Kidney (tissue), 14 donors: ENCODE data around the gene ARHGAP27. TPM values are rescaled to one million over a fixed set of nuclear protein-coding genes. Genes with fewer than 3 reads are reported as not detected.

Experiments used
- DNase-seq, 5 donors: peaks; one replicate each; pipeline ENCODE4 v3.0.0-alpha.2; 2013 to 2020
- FAIRE-seq: peaks from 2 replicates; lab custom pipeline; 2012; peaks lifted over from hg19 to GRCh38; lab: Jason Lieb, UNC
- H3K27ac ChIP-seq, 2 donors: one replicate each; pipeline ENCODE4 v1.7.0; 2013; ENCODE audit warnings: low read depth in 2 of 2, low read length in 2 of 2, inconsistent platforms in 1 of 2
- H3K27me3 ChIP-seq: one replicate; pipeline ENCODE4 v1.7.1; 2013; ENCODE audit warnings: low read length, inconsistent platforms; ENCODE audit not compliant: control insufficient read depth, insufficient read depth
- H3K36me3 ChIP-seq, 3 donors: one replicate each; pipeline versions ENCODE4 v1.7.0 to v1.7.1; 2013; ENCODE audit warnings: low read length in 3 of 3, control low read depth in 1 of 3, inconsistent platforms in 1 of 3; ENCODE audit not compliant: insufficient read depth in 3 of 3, control insufficient read depth in 2 of 3
- H3K4me1 ChIP-seq, 3 donors: one replicate each; pipeline versions ENCODE4 v1.7.0 to v1.7.1; 2013; ENCODE audit warnings: low read length in 3 of 3, inconsistent platforms in 1 of 3, low read depth in 1 of 3; ENCODE audit not compliant: control insufficient read depth in 2 of 3, insufficient read depth in 2 of 3
- H3K4me3 ChIP-seq, 3 donors: one replicate each; pipeline versions ENCODE4 v1.7.0 to v1.8.1; 2013; ENCODE audit warnings: low read length in 3 of 3, control low read depth in 1 of 3, inconsistent platforms in 1 of 3
- H3K9ac ChIP-seq, 3 donors: one replicate each; pipeline versions ENCODE4 v1.7.0 to v1.7.1; 2013; ENCODE audit warnings: low read length in 3 of 3, control low read depth in 1 of 3, inconsistent platforms in 1 of 3
- H3K9me3 ChIP-seq, 3 donors: one replicate each; pipeline versions ENCODE4 v1.7.0 to v1.7.1; 2013; ENCODE audit warnings: low read length in 3 of 3, control low read depth in 1 of 3, inconsistent platforms in 1 of 3; ENCODE audit not compliant: control insufficient read depth in 2 of 3, insufficient read depth in 1 of 3
- intact Hi-C: fragments of 100-400 bp; cut with DNase I; formaldehyde crosslinking; loops from one replicate; pipeline ENCODE4 v1.11.1; 2022
- polyA plus RNA-seq: library from polyadenylated mRNA; stranded (reverse); fragments of 350-450 nt; fragmentation: Illumina TruSeq; extraction: RNeasy Lipid Tissue Mini Kit (QIAGEN cat#74804); gene quantifications from one replicate; pipeline ENCODE4 v1.2.3, GENCODE V29; 2014; ENCODE audit warnings: low read depth, low replicate concordance; ENCODE audit not compliant: insufficient read depth
- total RNA-seq: library from RNA; stranded (reverse); fragmentation: NEBNext Ultra II Directional; extraction: Animal tissue kit (Norgen Biotek cat#: 25700); gene quantifications from one replicate; pipeline ENCODE4 v1.2.1, GENCODE V29; 2021
- TF ChIP-seq, protein P1 (sequence below): IDR thresholded peaks from 3 replicates; pipeline ENCODE4 v1.5.1; 2012; ENCODE audit warnings: mild to moderate bottlenecking, moderate library complexity, borderline replicate concordance; ENCODE audit not compliant: insufficient read depth; ENCODE audit errors: extremely low read depth
- donor health status: control.
- donor health status: control.
- donor health status: control.
- donor health status: control.
- donor health status: control.
- donor health status: DM: yes; HTN: yes; CAD: no.
- donor health status: Normal renal cell carcinoma (clear cell type).

The ARHGAP27 gene
- total and polyA plus RNA-seq, 2 donors from 2014 or later: 13.3 to 57.2 TPM

DNA sequence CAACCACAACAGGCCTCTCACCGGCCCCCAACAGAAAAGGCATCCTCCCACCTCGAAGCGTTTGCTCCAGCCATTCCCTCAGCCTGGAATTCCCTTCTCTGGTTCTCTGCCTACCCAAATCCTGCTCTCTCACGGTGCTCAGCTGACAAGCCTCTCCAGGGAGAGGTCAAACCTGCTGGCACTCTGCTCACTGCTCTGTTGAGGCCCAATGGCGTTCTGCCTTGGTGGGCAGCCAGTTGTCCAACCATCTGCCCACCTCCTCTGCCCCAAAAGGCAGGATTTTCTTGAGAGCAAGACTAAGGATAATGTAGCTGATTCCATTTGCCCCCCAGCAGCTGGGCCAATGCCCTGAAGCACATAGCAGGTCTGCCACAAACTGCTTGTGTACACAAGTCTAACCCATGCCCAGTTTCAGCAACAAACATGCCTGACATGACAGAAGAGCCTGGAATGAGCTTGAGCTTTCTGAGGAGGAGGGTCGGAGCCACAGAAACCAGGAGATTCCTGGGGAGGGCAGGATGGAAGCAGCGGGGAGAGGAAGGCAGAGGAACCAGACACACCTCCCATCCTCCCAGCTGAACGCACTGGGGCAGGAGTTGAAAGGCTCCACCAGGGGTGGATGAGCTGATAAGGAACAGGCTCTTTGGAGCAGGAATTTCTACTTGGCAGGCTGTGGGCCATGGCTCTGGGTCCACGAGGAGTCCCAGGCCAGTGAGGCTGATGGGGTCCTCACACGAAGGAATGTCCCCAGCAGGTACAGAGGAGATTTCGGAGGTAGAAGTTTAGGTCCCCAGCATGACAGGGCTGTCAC is 23.9 kb downstream of the ARHGAP27 start:
- H3K27me3 ChIP-seq: no peaks in the 10 kb centered on the region
- no peak overlapping the region for H3K9ac ChIP-seq
- FAIRE-seq: no peak
- TF ChIP-seq, protein P1, sequence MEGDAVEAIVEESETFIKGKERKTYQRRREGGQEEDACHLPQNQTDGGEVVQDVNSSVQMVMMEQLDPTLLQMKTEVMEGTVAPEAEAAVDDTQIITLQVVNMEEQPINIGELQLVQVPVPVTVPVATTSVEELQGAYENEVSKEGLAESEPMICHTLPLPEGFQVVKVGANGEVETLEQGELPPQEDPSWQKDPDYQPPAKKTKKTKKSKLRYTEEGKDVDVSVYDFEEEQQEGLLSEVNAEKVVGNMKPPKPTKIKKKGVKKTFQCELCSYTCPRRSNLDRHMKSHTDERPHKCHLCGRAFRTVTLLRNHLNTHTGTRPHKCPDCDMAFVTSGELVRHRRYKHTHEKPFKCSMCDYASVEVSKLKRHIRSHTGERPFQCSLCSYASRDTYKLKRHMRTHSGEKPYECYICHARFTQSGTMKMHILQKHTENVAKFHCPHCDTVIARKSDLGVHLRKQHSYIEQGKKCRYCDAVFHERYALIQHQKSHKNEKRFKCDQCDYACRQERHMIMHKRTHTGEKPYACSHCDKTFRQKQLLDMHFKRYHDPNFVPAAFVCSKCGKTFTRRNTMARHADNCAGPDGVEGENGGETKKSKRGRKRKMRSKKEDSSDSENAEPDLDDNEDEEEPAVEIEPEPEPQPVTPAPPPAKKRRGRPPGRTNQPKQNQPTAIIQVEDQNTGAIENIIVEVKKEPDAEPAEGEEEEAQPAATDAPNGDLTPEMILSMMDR: no peak
- no peaks in the 10 kb centered on the region for H3K9me3 ChIP-seq
- peaks cover 0 to 33% (median 22%) of the 10 kb centered on the region in 3 donors for H3K4me1 ChIP-seq
- no peak overlapping the region for H3K4me3 ChIP-seq
- DNase-seq: peak in 1 of 5 donors; percentile 10
- H3K36me3 ChIP-seq: peaks cover 0 to 10% (median 2%) of the 10 kb centered on the region in 3 donors
- H3K27ac ChIP-seq: peak overlapping the region in 1 of 2 donors; percentile 20
- intact Hi-C loops: no loop called here

- H3K9ac ChIP-seq: peak overlapping the region in 1 of 3 donors; percentile 55
- no peaks in the 10 kb centered on the region for H3K9me3 ChIP-seq
- H3K4me1 ChIP-seq: peaks cover 0 to 21% (median 9%) of the 10 kb centered on the region in 3 donors
- peak overlapping the region in 2 of 3 donors; percentile 48 to 54 for H3K4me3 ChIP-seq
- no peak for FAIRE-seq
- no peaks in the 10 kb centered on the region for H3K27me3 ChIP-seq
- DNase-seq: no peak
- H3K27ac ChIP-seq: peak overlapping the region in 1 of 2 donors; percentile 32
- intact Hi-C loops: no loop called here
- TF ChIP-seq, protein P1: no peak
- peaks cover 0 to 15% (median 5%) of the 10 kb centered on the region in 3 donors for H3K36me3 ChIP-seq
Observed at GRCh38 chr17:45406107-45406506, 26.6 kb downstream of the ARHGAP27 start.

DNA sequence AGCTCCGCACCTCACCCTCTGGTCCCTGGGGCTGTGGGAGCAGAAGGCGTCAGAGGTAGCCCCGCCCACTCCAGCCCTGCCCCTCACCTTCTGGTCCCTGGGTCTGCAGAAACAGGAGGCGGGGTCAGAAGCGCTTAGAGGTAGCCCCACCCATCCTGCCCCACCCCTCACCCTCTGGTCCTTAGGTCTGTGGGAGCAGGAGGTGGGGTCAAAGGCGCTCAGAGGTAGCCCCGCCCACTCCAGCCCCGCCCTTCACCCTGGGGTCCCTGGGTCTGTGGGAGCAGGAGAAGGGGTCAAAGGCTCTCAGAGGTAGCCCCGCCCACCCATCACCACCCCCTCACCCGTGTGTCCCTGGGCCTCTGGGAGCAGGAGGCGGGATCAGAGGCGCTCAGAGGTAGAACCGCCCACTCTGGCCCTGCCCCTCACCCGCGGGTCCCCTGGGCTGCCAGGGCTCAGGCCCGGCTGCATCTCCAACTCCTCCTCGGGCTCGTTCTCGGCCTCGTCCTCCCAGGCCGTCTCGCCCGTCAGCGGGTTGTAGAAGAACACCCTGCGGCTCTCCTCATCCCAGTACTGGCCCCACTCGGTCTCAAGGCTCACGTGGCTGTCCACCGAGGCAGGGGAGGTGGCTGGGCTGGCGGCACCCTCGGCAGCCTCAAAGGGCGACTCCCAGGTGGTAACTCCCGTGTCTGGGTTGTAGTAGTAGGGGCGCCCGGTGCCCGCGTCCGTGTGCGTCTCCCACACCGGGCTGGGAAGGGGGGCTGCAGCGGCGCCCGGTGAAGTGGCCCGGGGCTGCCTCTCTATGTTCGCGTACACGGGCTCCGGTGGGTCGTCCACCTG is 27.2 kb downstream of the ARHGAP27 start:
- H3K36me3 ChIP-seq: peaks cover 0 to 15% (median 5%) of the 10 kb centered on the region in 3 donors
- H3K27ac ChIP-seq: peak overlapping the region in 1 of 2 donors; percentile 32
- DNase-seq (peak; percentile 69 to 92 (median 79)), FAIRE-seq (no peak)
- H3K4me1 ChIP-seq: peaks cover 0 to 16% (median 9%) of the 10 kb centered on the region in 3 donors
- intact Hi-C loops: no loop called here
- TF ChIP-seq, protein P1: no peak
- peak overlapping the region in 1 of 3 donors; percentile 55 for H3K9ac ChIP-seq
- no peaks in the 10 kb centered on the region for H3K27me3 ChIP-seq
- H3K9me3 ChIP-seq: no peaks in the 10 kb centered on the region
- H3K4me3 ChIP-seq: peak overlapping the region in 2 of 3 donors; percentile 48 to 54
